HG03439 (cell line): ENCODE measurements around the gene GALNT13.

Source experiments
- ATAC-seq: cut with Tn5 transposase; IDR thresholded peaks from one replicate; pipeline ENCODE4 v1.9.1; 2021; ENCODE audit warnings: mild to moderate bottlenecking, moderate library complexity; ENCODE audit not compliant: unreplicated experiment

The GALNT13 gene

DNA sequence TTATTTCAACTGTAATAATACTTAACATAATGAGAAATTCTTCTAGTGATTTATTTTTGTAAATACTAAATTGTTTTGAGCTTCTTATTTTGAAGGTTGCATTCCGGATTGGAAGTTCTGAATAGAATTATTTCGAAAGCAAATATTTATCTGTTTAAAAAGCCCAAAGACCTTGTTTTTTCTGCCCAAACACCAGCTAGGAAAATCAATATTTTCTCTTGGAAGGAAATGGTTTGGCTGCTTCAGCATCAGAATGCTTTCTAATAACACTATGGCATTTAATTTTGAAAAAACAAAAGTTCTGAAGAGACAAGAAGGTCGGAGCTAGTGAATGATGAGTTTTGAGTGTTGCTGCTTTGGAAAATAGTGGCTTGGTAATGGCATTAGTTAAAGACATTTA is 522.9 kb downstream of the GALNT13 start:
- ATAC-seq: no peak

DNA sequence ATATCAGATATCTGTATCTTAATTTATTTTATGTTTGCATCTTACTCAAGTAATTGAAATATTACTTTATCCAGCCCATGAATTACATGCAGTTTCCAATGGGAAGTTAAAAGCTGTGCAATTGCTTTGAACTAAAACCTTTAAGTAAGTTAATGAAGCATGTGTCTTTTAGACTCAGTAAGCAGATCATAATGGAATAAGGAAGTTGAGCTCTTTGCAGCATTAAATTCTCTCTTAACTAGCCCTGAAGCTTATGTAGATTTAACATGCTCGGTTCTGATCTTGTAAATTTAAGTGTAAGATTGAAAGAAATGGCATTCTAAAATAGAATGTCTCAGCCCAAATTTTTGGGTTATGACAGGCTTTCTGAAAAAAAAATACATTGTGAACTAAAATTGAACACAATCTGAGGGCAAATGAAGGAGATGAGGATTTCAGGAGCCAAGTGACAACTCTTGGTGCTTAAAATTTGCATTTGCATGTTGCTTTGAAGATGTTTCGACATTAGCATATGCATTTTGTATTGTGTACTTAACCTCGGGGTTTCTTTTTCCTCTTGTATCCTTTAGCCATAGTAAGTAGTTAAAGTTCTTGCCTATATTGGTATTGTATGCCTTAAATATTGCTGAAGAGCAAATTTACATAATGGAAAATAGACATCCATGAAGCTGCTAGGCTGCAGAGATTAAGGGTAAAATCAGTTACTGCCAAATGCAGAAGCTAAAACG is 529.0 kb downstream of the GALNT13 start:
- no peak for ATAC-seq

DNA sequence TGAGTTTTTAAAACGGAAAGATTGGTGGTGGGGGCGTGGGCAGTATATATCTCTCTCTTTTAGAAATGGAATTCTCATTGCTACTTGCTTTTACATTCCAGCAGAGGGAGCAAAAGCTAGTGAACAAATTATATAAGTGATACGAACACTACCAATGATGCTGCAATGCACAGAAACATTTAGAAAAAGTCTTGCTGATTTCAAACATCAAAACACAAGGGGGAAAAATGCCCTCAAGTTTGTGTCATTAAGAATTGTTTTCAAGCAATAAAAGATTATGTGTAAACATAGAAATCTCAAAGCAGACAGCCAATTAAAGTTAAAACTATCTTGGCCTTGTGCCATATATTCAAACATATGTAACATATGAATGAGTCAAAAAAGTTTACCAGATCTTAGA is 530.5 kb downstream of the GALNT13 start:
- peak; percentile 75 for ATAC-seq

DNA sequence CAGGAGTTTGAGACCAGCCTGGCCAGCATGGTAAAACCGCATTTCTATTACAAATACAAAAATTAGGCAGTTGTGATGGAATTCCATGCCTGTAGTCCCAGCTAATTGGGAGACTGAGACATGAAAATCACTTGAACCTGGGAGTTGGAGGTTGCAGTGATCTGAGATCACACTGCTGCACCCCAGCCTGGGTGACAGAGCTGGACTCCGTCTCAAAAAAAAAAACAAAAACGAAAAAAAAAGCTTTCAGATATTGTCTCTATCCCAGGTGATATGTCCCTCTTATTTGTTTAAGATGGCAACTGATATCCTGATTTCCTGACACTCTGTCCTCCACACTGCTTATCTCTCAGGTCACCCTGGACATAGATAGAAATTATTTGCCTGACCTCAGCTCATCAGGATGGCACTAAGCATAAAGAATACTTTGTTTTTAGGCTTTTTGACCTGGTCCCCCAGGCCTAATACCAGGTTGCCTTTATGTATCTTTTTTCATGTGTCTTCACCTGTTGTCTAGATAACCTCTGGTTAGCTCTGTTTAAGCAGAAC is 531.6 kb downstream of the GALNT13 start:
- no peak for ATAC-seq

DNA sequence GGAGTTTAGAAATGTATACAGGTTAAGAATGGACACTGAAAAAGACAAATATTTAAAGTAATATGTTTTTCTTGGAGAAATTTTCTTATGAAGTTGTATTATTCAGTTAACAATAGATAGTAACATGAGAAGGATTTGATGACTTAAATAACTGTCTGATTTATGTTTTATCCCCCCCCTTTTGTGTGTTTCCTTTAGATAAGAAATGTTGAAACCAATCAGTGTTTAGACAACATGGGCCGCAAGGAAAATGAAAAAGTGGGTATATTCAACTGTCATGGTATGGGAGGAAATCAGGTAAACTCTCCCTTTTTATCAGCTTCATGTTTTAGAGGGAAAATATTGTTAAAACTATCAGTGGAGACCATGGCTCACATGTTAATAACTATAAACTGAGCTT is 537.1 kb downstream of the GALNT13 start:
- no peak for ATAC-seq

DNA sequence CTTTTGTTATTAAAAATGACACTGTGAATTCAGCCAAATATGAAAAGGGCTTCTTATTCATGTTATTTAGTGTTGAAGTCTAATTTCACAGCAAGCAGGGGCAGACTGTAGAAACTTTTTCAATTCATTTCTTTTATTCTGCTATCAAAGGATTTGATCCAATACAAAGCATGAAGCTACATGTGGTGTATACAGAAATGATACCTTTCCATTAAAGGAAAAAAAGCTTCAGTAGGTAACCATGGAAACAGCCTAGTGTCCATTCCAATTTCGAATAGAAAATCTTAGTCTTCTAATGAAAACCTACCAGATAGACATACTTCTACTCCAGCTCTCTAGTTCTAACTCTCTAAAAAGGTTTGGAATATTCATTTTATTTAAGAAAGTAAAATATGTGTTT is 550.5 kb downstream of the GALNT13 start:
- ATAC-seq: no peak

DNA sequence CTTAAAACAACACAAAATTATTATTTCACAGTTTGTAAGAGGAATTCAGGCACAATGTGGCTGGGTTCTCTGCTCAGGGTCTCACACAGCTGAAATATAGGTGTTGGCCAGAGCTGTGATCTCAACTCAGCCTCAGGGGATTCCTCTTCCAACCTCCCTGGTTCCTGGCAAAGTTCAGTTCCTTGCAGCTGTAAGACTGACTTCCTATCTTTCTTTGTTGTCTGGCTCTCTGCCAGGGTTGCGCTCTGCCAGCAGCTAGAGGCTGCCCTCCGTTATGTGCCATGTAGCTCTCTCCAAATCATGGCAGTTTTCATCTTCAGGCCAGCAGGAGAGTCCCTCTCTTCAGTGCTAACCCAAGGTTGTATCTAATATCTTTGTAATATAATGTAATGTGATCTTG is 554.3 kb downstream of the GALNT13 start:
- no peak for ATAC-seq

DNA sequence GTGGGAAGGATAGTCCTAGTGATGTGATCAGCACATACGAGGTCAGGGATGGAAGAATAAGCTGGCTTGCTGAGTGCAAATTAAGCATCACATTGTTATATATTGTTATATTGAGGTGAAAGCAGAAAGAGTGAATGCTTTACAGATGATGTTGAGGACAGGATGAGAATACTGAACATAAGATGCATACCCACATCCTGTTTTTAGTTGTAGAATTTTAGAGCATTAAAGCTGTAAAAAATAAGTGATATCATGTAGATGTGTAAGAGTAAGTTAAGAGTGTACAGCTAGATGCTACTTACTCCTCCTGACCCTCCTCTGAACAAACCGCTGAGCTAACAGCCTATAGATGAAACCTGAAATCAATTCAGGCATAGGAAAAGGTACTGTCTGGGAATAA is 555.7 kb downstream of the GALNT13 start:
- ATAC-seq: no peak

DNA sequence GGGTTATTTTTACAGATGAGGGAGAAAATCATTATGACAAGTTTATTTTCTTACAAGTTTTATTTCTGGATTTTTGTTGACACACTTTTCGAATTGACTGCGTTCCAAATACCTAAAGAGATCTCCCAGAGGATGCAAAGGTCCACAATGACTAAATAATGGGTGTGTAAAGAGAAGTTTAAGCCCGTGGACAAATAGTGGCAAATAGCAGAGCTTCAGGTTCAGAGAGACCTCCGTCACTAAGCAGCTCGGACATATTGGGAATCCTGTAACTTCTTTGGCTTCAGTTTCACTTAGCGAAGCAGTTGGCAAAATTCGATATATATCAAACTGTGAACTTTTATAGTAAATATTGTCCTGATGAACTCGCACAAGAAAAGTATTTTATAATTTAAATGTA is 556.3 kb downstream of the GALNT13 start:
- no peak for ATAC-seq

DNA sequence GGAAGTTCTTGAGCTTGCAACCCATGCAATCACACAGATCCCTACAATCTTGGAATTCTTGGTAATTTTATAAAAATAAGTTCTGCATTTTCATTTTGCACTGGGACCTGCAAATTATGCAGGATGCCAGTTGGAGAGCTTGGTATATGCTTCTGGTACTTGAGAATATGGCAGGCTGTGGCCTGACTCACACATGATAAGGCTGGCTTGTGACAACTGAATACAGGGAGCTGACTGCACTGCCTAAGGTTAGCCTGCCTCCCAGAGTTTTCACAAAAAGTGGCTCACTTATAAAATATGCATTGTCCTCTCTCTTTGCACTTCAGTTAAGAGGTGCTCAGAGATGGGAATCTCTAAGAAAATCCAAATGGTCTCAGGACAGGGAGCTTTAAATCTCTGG is 561.3 kb downstream of the GALNT13 start:
- ATAC-seq: no peak

DNA sequence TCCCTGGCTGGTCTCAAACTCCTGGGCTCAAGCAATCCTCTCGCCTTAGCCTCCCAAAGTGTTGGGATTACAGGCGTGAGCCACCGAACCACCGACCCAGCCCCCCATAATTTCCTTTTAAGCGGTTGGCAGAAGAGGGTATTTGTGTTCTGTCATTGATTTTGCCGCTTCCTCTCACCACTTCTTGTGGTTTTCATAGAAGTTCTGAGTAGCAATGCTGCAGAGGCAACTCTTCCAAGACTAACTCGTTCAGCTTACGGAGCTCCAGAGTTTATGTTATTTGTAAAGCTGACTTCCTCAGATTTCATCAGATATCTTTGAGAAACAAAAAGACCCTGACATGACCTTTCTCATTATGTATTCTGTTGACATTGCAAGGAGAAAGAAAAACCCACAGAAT is 565.4 kb downstream of the GALNT13 start:
- no peak for ATAC-seq

DNA sequence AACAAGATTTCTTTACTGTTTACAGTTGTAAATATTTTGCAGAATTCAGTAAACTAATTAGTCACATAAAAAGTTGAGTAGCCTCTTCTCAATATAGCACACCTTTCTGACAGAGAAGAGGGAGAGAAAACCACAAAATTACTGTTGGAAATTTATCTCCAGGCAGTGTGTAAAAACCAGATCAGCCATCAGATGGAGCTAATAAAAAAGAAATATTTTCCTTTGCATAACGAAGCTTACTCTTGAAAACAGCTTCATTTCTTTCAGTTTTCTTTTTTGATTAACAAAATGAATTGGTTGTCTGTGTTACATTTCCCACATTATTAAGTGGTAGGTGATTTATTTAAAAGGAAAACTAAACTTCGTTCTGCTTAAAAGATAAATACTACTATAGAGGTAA is 567.4 kb downstream of the GALNT13 start:
- ATAC-seq: no peak

DNA sequence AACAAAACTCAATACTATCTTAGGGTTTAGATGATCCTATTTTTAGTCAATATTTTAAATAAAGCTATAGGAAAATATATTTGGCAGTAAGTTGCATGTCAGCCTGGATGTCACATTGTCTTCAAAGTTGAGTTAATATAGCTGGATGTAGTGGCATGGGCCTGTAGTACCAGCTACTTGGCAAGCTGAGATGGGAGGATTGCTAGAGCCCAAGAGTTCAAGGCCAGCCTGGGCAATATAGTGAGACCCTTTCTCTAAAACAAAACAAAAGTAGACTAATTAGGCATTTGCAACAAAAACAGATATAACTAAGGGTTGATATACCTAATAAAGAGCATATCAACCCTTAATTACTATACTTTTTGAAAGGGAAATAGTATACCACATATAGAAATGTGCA is 572.2 kb downstream of the GALNT13 start:
- ATAC-seq: no peak

DNA sequence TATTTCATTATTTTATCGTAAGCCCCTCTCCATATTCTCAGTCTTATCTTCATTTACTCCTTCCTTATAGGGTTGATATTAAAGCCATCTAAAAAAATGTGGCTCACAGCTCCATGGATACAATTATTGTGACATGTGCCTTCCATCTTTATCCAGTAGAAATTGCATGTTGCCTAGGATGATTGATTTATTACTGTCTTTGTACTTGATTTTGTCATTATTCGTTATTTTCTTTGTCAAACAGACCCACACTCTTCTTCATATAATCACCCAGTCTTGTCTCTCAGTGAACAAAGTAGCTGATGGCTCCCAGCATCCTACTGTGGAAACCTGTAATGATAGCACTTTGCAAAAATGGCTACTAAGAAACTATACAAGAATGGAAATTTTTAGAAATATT is 574.6 kb downstream of the GALNT13 start:
- no peak for ATAC-seq

DNA sequence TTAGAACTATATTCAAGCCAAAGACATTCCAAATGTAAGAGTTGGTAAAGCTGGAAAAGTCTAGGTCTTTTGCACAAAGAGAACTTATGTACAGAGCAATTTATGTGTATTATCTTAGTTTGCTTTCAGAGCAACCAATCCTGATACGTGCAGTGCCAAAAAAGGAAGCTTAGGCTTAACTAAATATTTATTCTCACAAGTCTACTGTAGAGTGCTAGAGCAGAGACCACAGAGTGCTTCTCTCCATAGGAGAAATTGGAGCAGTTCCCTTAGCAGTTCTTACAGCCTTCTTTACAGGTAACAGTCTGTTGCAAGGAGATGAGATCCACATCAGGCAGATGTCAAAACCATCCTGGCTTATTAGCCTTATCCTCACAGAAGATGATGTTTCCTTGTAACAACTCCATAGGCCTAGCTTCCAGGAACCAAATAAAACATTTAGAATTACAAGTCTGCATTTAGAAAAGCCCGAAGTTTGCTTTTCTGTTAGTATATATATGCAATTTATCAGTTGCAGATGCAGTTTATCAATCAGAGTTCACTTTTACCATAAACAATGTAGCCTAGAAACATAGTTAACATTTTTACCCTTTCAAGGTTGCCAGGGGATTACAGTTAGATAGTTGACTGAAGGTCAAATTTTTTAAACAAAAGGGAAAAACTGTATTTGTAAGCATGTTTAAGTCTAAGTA is 576.2 kb downstream of the GALNT13 start:
- ATAC-seq: no peak

DNA sequence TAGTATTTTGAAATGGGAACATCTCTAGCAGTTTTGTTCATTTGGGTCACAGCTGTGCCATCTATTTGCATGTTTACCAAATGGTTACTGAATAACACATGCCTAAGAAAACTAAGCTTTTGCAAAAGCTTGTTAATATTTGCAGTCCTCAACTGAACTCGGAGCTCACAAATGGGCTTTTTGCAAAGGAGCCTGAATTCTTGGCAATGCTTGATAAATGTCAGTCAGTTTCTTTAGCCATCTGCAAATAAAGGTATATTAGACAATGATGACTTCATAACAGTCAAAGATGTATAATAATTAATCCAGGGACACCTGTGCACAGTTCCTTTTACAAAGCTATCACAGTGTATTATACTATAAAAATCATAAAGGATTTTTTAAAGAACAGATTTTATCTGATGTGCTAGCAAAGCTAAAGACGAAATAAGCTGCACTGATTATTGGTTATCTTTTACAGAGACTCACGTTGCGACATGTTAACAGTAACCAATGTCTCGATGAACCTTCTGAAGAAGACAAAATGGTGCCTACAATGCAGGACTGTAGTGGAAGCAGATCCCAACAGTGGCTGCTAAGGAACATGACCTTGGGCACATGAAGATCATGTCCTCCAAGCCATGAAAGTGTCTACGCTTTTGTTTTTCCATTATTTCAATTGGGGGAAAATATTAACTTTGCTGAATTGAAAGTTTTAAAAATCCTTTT is 578.4 kb downstream of the GALNT13 start:
- ATAC-seq: no peak

DNA sequence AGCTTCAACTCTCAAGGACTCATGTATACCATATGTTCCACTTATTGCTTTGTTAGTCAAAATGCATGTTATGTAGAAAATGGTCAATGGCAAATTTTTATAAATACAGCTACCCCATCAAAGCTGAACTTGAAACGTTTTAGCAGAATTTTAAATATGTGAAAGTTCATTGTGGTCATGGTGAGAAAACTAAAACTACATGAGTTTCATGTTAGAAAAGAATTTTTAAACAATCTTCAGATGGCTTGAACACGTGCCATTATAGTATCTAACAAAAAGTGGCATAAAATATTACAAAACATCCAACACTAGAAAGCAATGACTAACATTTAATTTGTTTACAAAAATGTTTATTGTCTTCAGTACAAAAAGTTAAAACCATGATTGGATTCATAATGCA is 580.7 kb downstream of the GALNT13 start:
- peak; percentile 26 for ATAC-seq

DNA sequence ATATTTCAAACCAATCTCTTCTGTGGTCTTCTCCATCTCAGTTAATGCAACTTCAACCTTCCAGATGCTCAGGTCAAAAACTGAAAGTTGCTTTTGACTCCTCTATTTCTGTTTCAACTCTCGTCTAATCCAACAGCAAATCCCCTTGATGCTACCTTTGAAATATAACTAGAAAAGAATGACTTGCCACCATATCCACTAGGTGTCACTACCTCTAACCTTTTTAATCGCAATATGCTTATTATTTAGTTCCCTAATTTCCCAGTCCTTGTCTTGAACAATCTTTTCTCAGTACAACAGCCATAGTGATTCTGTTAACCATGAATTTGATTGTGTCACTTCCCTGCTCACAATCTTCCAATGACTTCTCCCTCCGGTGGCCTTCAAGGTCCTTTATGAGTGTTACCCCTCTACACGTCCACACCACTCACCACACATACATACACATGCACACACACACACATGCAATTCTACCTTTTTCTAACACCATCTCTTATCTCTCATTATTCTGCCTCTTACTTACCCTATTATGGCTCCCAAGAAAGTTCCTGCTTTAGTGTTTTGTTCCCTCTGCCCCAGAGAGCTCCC is 581.3 kb downstream of the GALNT13 start:
- peak; percentile 55 for ATAC-seq

DNA sequence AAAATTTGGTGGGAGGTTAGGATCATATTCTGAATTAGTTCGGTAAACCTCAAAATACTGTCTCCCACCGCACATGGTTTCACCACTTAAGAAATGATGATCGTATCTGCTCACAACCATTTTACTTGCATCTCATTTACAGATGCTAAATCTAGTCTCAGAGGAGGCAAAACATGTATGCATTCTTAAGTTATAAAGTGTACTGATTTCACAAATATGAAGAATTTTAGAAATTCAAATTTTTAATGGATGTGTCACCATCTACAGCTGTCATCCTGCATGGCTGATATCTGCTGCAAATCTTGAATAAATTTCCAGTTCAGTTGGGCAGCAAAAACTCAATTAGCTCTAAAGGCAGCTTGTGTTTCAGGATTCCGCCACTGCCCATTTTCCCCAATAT is 583.4 kb downstream of the GALNT13 start:
- no peak for ATAC-seq

DNA sequence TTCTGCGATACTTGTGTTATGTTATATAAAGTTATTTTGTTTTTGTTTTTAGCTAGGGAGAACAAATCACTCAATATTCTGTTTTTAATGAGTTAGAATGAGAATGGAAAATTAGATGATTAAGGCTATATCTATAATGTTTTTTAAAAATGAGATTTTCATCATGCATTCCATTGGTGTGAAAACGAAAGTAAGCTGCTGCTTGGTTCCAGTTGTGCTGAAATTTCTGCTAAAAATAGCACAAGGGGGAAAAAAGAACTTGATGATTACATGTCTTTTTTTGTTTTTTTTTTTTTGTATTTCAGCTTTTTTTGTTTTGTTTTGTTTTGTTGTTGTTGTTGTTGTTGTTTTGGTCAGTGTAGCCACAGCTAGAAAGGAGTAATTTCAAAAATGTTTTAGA is 584.1 kb downstream of the GALNT13 start:
- ATAC-seq: no peak

DNA sequence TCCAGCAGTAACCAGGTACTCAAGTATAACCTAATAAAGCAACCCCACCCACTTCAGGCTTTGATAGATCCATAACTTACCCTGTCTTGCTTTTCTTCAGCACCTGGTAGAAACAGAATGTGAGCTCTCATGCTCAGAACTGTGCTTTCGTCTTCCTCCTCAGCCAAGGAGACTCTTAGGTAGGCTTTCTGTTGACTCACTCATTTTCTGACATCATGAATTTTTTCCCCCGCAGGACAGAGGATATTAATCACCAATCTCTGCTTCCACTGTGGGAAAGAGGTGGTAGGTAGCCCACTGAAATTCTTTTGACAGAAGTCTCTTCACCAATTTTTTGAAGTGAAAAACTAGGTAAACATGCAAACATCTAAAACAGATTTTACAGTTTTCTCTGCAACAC is 585.6 kb downstream of the GALNT13 start:
- ATAC-seq: no peak
